PC-9 (cell line): Measurements from ENCODE around the gene FAM43A. TPM values are rescaled to one million over a fixed set of nuclear protein-coding genes. Genes with fewer than 3 reads are reported as not detected.

ENCODE experiments used
- BruUV-seq: library from RNA; stranded (reverse); fragments of 400-500 nt; replicated peaks from 2 replicates; lab custom pipeline; 2021; lab: Mats Ljungman, UMichigan
- CTCF ChIA-PET: fragments of 300-600 bp; sonication (Branson Sonifier 250); formaldehyde crosslinking; loops from one replicate; lab custom pipeline; 2022; ENCODE audit warnings: antibody characterized with exemption; lab: Charles Lee
- POLR2A ChIA-PET: fragments of 300-600 bp; sonication (Branson Sonifier 250); formaldehyde crosslinking; loops from one replicate; lab custom pipeline; 2022; ENCODE audit warnings: antibody characterized with exemption; ENCODE audit not compliant: unreplicated experiment; lab: Charles Lee
- DNase-seq, 2 experiments: peaks; one replicate each; pipeline versions ENCODE4 v3.0.0 to v3.0.0-alpha.2; 2015 to 2022; ENCODE audit warnings: mixed read lengths in 1 of 2
- H2AFZ ChIP-seq: fragments of 200-600 bp; sonication (generic); 2 replicates; pipeline ENCODE4 v1.8.1; 2017; ENCODE audit warnings: antibody characterized with exemption
- H3F3A ChIP-seq: fragments of 200-600 bp; sonication (generic); 2 replicates; pipeline ENCODE4 v1.8.1; 2017; ENCODE audit warnings: antibody characterized with exemption, mild to moderate bottlenecking, low read depth; ENCODE audit not compliant: insufficient read depth
- H3K27ac ChIP-seq: fragments of 200-600 bp; sonication (generic); 2 replicates; pipeline ENCODE4 v1.6.1; 2016; ENCODE audit warnings: mixed run types
- H3K27me3 ChIP-seq: fragments of 200-600 bp; sonication (generic); 2 replicates; pipeline ENCODE4 v1.6.1; 2016; ENCODE audit warnings: low read depth, mixed run types; ENCODE audit not compliant: insufficient read depth
- H3K36me3 ChIP-seq: fragments of 200-600 bp; sonication (generic); 2 replicates; pipeline ENCODE4 v1.6.1; 2016; ENCODE audit warnings: low read depth, mixed run types
- H3K4me1 ChIP-seq: fragments of 200-600 bp; sonication (generic); replicated peaks from 2 replicates; pipeline ENCODE4 v1.6.1; 2016; ENCODE audit warnings: mixed run types; ENCODE audit not compliant: insufficient read depth
- H3K4me2 ChIP-seq: fragments of 200-600 bp; sonication (generic); 2 replicates; pipeline ENCODE4 v1.6.1; 2017; ENCODE audit warnings: mixed run types
- H3K4me3 ChIP-seq: fragments of 200-600 bp; sonication (generic); 2 replicates; pipeline ENCODE4 v1.6.1; 2016; ENCODE audit warnings: mixed run types
- H3K79me2 ChIP-seq: fragments of 200-600 bp; sonication (generic); 2 replicates; pipeline ENCODE4 v1.6.1; 2017; ENCODE audit warnings: low read depth, mixed run types
- H3K9me2 ChIP-seq: fragments of 200-600 bp; sonication (generic); 2 replicates; pipeline ENCODE4 v1.8.1; 2017; ENCODE audit warnings: mild to moderate bottlenecking; ENCODE audit not compliant: insufficient read depth
- H3K9me3 ChIP-seq: fragments of 200-600 bp; sonication (generic); 2 replicates; pipeline ENCODE4 v1.8.1; 2016; ENCODE audit warnings: low read depth; ENCODE audit not compliant: insufficient read depth
- H4K20me1 ChIP-seq: fragments of 200-600 bp; sonication (generic); 2 replicates; pipeline ENCODE4 v1.8.1; 2017; ENCODE audit not compliant: insufficient read depth
- EZH2 ChIP-seq: fragments of 200-600 bp; sonication (generic); IDR thresholded peaks from 2 replicates; pipeline ENCODE4 v1.8.0; 2017; ENCODE audit warnings: antibody characterized with exemption, low read depth
- intact Hi-C: fragments of 100-400 bp; cut with micrococcal nuclease; formaldehyde crosslinking; loops from one replicate; pipeline ENCODE4 v1.10.0; 2022; ENCODE audit not compliant: unreplicated experiment
- total RNA-seq: library from RNA; stranded (reverse); gene quantifications from 2 replicates; pipeline ENCODE4 v1.2.3, GENCODE V29; 2021
- TF ChIP-seq, protein P1 (sequence below): fragments of 200-600 bp; sonication (generic); conservative IDR thresholded peaks from 2 replicates; pipeline ENCODE4 v1.6.1; 2017; ENCODE audit warnings: mixed run types, antibody characterized with exemption, mild to moderate bottlenecking, moderate library complexity

Gene FAM43A
- total RNA-seq, 1 experiment from 2014 or later, result 8.8 TPM

DNA sequence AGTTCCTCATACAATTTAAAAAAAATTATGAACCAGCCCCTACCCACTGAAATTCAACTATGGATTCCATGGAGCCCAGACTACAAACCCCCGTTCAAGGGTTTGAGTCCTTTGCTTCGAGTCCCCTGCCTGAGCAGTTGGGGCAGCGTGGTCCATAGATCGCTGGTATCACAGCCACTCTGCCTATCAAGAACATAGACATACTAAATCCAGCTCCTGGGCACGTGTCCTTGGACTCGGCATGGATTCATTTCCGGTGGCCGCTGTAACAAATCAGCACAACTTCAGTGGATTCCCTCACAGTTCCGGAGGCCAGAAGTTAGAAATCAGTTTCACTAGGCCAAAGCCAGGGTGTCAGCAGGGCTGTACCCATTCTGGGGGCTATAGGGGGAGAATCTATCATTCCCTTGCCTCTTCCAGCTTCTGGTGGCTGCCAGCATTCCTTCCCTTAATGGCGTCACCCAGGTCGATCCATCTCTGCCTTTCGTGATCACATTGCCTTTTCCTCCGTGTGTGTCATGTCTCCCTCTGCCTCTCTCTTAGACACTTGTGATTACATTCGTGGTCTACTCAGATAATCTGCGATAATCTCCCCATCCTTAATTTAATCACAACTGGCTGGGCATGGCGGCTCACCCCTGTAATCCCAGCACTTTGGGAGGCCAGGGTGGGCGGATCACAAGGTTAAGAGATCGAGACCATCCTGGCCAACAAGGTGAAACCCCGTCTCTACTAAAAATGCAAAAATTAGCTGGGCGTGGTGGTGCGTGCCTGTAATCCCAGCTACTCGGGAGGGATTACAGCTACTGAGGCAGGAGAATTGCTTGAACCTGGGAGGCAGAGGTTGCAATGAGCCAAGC is 47.9 kb upstream of the FAM43A start:
- Histone ChIP-seq H3K27me3 (no peaks in the 10 kb centered on the region), H3K36me3 (0 out of 2 replicates have a peak, but pooled peaks cover 2% of the 10 kb centered on the region), H3K9me2 (no peaks in the 10 kb centered on the region), H3K4me1 (no peaks in the 10 kb centered on the region), H4K20me1 (no peaks in the 10 kb centered on the region), H3F3A (peaks cover 8% of the 10 kb centered on the region; the same call in 1 of the 2 replicates), H3K79me2 (no peaks in the 10 kb centered on the region), H2AFZ (no peak overlapping the region), H3K9me3 (no peaks in the 10 kb centered on the region), H3K27ac (no peak overlapping the region), H3K4me2 (no peak overlapping the region), H3K4me3 (no peak overlapping the region)
- ChIA-PET POLR2A (no interaction called here), CTCF (no interaction called here)
- BruUV-seq, result no TSS peak
- TF ChIP-seq, protein P1, sequence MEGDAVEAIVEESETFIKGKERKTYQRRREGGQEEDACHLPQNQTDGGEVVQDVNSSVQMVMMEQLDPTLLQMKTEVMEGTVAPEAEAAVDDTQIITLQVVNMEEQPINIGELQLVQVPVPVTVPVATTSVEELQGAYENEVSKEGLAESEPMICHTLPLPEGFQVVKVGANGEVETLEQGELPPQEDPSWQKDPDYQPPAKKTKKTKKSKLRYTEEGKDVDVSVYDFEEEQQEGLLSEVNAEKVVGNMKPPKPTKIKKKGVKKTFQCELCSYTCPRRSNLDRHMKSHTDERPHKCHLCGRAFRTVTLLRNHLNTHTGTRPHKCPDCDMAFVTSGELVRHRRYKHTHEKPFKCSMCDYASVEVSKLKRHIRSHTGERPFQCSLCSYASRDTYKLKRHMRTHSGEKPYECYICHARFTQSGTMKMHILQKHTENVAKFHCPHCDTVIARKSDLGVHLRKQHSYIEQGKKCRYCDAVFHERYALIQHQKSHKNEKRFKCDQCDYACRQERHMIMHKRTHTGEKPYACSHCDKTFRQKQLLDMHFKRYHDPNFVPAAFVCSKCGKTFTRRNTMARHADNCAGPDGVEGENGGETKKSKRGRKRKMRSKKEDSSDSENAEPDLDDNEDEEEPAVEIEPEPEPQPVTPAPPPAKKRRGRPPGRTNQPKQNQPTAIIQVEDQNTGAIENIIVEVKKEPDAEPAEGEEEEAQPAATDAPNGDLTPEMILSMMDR, result no peak
- no peak for TF ChIP-seq EZH2
- no peak for DNase-seq
- intact Hi-C loops, result loop anchor here (2.0 kb wide), 1 partner anchor 305 kb away; no protein-coding TSS in a partner anchor

DNA sequence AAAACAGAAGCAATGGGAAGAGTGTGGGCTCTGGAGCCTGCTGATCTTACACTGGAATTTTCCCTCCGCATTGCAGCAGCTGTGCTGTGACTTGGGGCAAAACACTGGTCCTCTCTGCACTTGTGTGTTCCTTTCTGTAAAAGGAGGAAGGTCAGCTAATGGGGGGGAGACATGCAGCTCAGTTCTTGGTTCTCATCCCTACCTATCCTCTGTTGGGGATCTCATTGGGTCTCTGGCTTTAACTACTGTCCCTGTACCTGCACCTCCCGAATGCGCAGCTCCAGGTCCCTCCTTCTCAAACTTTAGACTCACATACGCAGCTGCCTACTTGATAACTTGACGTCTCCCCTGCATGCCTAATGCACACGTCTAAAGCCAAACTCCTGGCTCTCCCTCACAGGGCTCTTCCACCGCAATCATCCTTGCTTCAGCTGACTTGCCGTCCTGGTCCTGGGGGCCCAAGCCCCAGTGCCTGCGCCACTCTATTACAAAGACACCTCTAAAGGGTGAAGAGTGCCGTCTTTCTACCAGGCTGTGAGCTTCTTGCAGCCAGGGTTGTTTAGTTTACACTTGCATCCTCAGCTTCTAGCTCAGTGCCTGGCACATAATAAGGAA is 46.6 kb upstream of the FAM43A start:
- ChIA-PET POLR2A (interaction anchor here (0.6 kb wide), 1 partner anchor 216 kb away, joined by 8 read pairs; no protein-coding TSS in a partner anchor), CTCF (no interaction called here)
- peaks cover under 1% of the 10 kb centered on the region; the same call in 1 of the 2 replicates for H3F3A ChIP-seq
- no peaks in the 10 kb centered on the region for H3K27me3 ChIP-seq
- H3K4me3 ChIP-seq, result no peak overlapping the region
- H3K4me2 ChIP-seq, result no peak overlapping the region
- H3K36me3 ChIP-seq, result peaks cover 11% of the 10 kb centered on the region; the same call in 1 of the 2 replicates
- H3K9me2 ChIP-seq, result no peaks in the 10 kb centered on the region
- no peaks in the 10 kb centered on the region for H3K4me1 ChIP-seq
- TF ChIP-seq, protein P1, result no peak
- TF ChIP-seq EZH2, result no peak
- DNase-seq, result no peak
- H2AFZ ChIP-seq, result no peak overlapping the region
- intact Hi-C loops, result no loop called here
- no peaks in the 10 kb centered on the region for H3K9me3 ChIP-seq
- H3K79me2 ChIP-seq, result no peaks in the 10 kb centered on the region
- no peak overlapping the region for H3K27ac ChIP-seq
- no peaks in the 10 kb centered on the region for H4K20me1 ChIP-seq
- BruUV-seq, result no TSS peak

DNA sequence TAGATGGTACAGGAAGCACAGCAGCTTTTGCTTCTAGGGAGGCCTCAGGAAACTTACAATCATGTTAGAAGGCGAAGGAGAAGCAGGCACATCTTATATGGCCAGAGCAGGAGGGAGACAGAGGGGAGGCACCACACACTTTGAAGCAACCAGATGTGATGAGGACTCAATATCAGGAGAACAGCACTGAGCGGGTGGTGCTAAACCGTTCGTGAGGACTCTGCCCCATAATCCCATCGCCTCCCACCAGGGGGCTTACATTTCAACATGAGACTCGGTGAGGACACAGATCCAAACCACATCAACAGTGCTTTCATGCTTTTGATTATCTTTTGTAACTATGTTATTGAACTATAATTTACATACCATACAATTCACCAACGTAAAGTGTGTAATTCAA is 44.9 kb upstream of the FAM43A start:
- H4K20me1 ChIP-seq, result no peaks in the 10 kb centered on the region
- DNase-seq, result no peak
- no peaks in the 10 kb centered on the region for H3F3A ChIP-seq
- H3K27me3 ChIP-seq, result no peaks in the 10 kb centered on the region
- no peaks in the 10 kb centered on the region for H3K4me1 ChIP-seq
- H3K4me3 ChIP-seq, result no peak overlapping the region
- POLR2A ChIA-PET, result no interaction called here
- no peak overlapping the region for H3K27ac ChIP-seq
- CTCF ChIA-PET, result interaction anchor here (0.5 to 0.6 kb wide), 2 partner anchors 19 to 263 kb away, joined by 3 read pairs; no protein-coding TSS in a partner anchor
- no peak overlapping the region for H2AFZ ChIP-seq
- BruUV-seq, result no TSS peak
- intact Hi-C loops, result no loop called here
- no peaks in the 10 kb centered on the region for H3K9me2 ChIP-seq
- H3K4me2 ChIP-seq, result no peak overlapping the region
- H3K36me3 ChIP-seq, result peaks cover 20% of the 10 kb centered on the region; the same call in 1 of the 2 replicates
- TF ChIP-seq, protein P1, result no peak; the same call in 1 of the 2 replicates
- no peak for TF ChIP-seq EZH2
- no peaks in the 10 kb centered on the region for H3K79me2 ChIP-seq
- H3K9me3 ChIP-seq, result no peaks in the 10 kb centered on the region
